GM18502 (cell line): ENCODE results near the gene GPBAR1.

Source experiments
- ATAC-seq: cut with Tn5 transposase; IDR thresholded peaks from one replicate; pipeline ENCODE4 v1.9.1; 2021; ENCODE audit warnings: mild to moderate bottlenecking; ENCODE audit not compliant: unreplicated experiment, poor library complexity

GPBAR1 gene, protein sequence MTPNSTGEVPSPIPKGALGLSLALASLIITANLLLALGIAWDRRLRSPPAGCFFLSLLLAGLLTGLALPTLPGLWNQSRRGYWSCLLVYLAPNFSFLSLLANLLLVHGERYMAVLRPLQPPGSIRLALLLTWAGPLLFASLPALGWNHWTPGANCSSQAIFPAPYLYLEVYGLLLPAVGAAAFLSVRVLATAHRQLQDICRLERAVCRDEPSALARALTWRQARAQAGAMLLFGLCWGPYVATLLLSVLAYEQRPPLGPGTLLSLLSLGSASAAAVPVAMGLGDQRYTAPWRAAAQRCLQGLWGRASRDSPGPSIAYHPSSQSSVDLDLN

DNA sequence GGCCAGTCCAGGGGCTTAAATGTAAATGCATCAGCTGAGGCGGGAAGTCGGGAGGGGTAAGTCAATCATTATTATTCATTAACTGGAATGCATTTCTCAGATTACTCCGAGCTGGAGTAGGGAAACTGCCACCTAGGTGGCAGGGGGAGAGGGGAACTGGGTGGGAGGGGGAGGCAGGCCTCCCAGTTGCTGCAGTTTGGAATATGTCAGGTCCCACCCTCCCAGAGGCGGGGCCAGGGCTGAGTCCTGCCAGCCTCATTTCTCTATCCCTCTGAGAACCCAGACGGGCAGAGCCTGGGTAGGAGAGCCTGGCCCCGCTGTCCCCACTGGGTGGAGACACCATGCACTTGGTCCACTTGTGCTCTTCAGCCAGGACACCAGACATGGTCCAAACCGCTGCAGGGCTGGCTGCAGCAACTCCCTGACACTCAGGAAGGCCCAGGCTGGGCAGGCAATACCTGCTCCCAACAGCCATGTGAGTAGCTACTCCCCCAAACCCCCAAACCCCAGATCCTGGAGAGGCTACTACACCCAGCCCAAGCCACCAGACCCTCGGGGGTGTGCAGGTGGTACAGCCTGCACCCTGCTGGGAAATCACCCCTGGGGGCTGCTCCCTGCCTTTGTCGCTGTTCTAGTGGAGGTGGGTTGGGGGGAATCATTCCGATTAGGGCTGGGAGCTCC lies at the start of gene GPBAR1:
TSS of gene GPBAR1 (plus strand) at position 274 of the 681 bp plus-strand sequence. CDS start 1,710 bp downstream, outside the sequence.
- ATAC-seq, result no peak

DNA sequence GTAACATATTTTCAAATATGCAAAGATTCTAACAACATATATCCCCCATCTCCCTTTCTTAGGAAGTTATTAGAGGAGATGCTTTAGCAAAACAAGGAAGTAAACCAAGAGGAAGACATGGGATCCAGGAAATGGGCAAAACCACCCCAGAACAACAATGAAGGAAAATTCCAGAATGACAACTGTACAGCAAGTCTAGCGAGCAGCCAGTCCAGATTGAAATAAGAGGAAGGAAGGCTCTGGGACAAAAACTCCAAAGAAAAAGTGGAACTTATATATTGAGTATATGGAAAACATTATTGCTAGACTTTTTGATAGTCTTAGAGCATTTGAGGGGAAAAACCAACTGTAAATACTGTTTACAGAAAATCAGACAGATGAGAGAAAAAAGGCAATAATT lies 46.7 kb upstream of the GPBAR1 start:
- ATAC-seq, result no peak

DNA sequence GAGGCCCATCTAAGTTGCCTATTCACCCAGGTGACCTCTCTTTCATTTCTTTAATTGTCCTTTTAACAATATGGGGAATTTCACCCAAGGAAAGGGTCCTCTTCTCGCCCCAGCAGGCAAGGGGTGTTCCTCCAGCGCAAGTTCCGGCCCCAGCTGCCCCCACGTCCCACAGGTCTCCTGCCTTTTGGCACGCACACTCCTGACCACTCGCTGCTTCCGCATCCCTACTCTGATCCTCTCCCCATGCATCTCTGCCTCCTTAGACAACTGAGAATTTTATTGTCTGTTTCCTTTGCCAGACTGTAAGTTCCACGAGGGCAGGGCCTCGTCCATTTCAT lies 44.5 kb upstream of the GPBAR1 start:
- no peak for ATAC-seq

DNA sequence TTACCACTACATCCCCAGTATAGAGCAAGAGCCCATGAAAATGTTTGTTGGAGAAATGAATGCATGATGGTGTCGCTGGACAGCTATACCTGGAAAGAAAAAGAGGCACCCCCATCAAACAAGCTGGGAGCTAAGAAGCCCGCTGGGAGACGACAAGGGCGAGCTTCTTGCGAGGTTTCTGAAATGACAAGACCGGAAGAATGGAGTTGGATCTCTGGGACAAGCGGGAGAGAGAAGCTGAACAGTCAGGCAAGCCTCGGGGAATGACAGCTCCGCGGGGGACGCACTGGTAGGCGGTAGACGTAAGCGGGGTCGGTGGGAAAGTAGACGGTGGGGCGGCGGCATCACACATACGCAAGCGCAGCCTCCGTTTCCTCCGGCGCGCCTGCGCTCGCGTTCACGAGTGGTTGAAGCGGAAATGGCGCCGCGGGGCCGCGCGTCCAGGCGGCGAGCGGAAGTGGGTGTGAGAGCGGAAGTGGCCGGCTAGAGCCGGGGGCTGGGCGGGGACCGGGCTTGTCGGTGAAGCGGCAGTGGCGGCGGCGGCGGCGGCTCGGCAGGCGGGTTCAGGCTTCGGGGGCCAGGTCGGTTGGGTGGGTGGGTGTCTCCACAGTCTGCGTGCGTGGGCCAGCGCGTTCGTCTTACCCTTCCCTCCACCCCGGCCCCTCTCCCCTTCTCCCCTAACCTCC lies 44.0 kb upstream of the GPBAR1 start, which contains the start of gene ARPC2:
TSS of gene ARPC2 (plus strand) at position 516 of the 686 bp plus-strand sequence. CDS start 282 bp downstream, outside the sequence.
- ATAC-seq, result peak; percentile 70

DNA sequence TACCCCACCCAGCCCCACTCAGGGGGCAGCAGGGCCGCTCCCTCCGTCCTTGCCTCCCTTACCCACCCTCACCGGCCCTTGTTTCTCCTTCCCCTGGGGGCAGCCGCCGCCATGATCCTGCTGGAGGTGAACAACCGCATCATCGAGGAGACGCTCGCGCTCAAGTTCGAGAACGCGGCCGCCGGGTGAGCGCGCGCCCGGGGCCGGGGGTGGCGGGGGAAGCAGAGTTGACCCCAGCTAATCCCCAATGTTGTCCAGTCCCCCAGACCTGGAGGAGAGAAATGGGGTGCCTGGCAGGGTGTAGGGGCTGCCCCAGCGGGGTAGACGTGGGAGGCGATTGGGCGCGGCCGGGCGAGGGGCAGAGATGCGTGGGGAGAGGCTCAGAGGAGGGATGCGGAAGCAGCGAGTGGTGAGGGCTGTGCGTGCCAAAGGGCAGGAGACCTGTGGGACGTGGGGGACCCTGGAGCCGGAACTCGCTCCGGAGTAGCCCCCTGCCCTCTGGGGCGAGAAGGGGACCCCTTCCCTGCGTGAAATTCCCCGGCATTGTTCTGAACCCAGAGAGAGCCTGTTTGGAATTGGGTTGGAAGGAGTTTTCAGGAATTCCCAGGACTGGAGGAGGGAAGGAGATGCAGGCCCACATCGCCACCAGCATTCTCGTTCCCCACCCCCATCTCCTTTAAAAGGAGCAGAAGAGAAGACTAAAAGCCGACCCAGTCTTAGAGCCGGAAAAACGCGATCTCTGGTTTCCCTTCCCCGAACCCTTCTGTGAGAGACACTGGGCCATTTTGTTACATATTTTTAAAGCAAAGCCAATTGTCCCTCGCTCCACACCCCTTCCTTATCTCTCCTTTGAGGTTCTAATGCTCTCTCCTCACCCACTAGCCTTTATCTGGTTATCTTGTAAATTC lies 43.2 kb upstream of the GPBAR1 start:
- ATAC-seq, result peak; percentile 36

DNA sequence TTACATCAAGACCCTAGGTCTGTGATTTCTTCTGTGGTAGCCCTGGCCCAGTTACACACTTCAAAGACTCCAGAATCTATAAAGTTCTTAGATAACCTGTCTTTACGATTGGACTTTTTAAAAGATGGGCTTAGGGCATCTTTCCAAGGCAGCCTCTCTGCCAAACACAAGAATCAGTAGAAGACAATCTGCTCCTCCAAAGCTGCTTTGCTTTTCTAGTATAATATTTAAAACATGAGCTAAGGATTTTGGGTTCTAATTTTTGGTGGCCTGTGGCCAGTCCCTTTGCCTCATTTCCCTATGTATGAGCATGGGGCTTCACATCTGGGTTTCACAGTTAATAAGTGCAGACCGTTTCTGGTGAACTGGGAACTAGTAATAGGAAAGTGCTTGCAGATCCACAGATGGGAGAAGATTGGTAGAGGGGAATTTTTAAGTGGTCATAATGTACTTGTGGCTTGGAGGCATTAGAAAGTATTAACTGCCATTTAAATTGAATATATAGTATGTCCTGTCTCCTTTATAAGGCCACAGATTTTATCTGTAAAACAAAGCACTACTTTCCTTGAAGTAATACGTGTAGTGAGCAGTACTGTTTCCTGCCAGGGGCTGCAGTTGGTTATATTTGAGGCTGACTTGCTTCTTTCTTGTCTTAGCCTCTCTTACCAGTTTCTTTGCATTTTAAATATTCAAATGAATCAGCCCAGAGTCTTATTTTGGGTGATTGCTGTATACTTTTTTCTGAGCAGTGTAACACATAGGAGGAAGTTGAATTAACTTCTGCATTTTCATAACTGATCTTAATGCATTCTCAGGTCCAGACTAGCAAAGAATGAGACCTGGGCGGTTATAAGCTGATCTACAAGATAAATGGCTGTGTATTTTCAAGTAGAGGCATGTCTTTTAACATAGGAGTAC lies 42.3 kb upstream of the GPBAR1 start:
- ATAC-seq, result peak; percentile 46

DNA sequence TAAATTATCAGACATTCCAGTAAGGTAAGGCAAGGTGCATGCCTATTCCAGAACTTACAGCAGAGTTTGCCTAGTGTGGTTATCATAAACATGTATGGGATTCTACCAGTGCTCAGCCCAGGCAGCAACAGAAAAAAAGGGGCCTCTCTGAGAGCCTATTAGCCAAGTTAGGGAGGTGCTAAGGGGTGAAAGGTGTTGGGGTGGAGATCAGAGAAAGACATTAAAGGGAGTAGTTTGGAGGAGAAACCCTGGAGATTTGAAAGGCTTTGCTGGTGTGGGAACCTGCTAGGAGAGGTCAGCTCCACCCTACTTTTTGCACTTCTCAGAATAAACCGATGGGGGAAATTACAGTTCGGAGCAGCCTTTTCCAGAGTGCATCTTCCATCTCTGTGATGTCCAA lies 40.9 kb upstream of the GPBAR1 start:
- no peak for ATAC-seq

DNA sequence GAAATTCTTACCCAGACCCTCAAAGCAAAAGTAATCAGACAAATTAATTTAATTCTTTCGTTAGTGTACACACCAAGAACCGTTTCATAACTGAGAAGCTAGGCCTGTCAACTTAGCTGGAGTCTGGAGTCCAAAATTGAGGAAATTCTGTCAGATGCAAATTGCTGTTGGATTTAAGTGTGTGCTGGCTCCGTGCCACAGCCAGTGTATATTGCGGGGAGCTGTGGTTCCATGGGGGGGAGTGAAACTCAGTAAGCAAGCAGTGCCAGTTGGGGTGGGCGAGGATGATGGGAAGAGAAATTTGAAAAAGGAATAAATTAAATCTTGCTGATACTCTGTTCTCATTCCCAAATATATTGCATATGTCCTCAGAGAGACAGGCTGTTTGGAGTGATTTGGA lies 39.8 kb upstream of the GPBAR1 start:
- ATAC-seq, result no peak

DNA sequence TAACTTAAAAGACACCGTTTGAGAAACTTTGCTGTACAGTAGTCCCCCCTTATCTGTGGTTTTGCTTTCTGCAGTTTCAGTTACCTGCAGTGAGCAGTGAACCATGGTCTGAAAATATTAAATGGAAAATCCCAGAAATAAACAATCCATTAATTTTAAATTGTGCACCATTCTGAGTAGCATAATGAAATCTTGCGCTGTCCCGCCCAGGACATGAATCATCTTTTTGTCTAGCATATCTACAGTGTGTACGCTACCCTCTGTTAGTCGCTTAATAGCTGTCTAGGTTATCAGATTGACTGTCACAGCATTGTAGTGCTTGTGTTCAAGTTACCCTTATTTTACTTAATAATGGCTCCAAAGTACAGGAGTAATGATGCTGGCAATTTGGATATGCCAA lies 37.8 kb upstream of the GPBAR1 start:
- no peak for ATAC-seq

DNA sequence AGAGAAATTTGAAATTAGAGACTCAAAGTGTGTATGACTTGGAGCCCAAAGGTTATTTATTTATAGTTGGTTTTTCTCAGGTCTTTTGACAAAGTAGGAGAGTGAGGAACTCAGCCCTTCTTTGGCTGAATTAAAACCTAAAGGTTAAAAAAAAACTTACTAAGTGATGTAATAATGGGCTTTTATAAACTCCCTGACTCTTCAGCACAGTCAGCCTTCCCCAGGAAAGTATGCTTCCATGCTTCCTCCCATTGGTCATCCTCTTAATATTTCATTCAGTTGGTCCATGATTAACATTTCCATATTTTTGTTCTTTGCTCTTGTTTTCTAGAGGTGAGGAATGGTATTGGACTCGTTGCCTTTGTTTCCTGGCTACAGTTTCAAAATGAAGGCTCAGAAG lies 36.6 kb upstream of the GPBAR1 start:
- no peak for ATAC-seq

DNA sequence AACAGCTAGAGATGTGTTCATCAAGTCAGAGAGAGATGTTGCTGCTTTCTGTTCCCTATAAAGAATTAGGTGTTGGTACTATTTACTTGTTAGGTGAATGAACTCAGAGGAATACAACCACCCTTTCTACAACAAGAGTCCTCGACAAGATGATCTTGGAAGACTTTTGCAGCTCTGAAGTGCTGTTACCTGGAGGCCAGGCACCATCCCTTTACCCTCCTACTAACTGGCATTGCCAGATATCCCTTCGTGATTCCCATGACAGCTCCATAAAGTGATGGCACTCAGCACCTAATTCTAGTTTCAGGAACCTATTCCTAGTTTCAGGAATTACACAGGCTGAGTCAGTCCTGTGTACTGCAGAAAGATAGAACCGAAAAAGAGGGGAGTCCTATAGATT lies 33.9 kb upstream of the GPBAR1 start:
- ATAC-seq, result no peak

DNA sequence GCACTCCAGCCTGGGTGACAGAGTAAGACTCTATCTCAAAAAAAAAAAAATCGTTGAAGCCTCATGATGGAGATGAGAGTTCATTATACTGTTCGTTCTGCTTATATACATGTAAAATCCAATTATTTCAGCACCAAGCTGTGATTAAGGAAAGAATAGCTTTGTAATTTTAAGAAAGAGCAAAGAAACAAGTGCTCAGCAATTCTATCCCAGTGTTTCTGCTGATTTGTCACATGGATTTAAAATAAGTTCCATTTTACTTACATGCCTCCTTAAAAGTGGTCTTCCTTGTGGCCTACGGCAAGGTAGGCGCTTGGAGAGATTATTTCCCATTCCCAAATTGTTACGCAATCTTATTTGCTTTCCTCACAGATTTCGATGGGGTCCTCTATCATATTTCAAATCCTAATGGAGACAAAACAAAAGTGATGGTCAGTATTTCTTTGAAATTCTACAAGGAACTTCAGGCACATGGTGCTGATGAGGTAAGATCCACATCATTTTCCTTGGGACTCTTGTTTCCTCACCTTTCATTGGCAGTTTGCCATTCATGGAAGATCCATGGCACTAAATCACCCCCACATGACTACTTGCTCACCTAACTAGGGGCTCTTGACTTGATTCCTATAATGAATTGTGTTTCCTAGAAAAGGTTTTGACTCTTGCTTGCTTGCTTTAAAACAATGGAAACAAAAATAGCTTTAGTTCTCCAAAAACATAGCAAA lies 32.3 kb upstream of the GPBAR1 start:
- no peak for ATAC-seq

DNA sequence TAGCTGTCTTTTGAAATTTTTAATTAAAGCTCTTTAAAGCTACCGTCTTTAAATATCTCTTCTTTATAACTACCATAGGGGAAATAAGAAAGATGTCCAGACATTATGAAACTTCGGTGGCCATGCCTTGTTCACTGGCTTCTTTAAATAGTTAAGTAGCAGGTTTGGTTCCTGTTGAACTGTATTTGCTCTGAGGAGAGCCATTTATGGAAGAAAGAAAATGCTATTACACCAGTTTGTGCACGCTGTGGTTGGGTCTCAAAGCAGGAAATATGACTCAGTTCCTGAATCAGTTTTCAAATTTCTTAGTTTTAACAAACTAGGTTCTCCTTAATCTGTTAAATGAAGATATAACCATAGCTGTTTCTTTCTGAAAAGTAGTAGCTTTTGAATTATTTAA lies 31.6 kb upstream of the GPBAR1 start:
- peak; percentile 93 for ATAC-seq

DNA sequence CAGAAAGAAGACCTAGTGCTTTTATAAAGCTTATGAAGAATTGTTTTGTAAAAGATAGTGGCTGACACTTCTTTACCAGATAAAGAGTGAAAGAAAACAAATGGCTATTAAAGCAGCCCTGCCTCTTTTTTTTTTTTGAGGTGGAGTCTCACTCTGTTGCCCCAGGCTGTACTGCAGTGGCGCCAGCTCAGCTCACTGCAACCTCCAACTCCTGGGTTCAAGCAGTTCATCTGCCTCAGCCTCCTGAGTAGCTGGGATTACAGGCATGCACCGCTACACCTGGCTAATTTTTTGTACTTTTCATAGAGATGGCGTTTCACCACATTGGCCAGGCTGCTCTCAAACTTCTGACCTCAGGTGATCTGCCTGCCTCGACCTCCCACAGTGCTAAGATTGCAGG lies 31.0 kb upstream of the GPBAR1 start:
- no peak for ATAC-seq

DNA sequence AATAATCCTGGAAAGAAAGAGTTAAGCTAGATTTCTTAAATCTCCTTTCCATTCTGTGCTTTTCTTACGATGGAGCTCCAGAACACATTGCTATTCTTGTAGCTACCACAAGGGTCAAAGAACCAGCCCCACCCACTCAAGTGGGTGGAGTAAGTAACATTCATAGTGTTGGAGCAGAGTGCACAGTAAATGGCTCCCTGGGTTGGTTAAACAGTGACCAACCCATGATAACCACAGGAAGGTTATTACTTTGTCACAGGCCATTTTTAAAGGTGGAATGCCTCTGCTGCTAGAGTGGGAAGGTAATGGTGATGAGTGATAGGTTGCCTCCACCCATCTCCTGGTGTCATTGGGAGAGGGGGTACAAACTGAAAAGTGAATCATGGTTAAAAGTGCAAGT lies 29.9 kb upstream of the GPBAR1 start:
- ATAC-seq, result no peak

DNA sequence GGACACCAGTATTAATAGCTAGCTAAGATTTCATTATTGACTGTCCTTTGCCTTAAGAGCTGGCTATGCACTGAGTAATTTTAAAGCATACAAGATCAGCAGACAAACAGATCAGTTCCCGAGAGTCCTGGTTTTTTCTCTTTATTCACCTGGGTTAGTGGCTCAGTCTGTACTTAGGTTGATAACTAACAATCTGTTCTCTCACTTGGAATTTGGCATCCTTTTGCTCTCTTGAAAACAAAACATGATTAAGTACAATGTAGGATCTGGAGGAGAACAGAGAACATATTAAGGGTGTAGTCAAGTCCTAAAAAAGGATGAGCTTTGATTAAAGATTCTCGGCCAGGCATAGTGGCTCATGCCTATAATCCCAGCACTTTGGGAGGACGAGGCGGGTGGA lies 27.3 kb upstream of the GPBAR1 start:
- ATAC-seq, result no peak

DNA sequence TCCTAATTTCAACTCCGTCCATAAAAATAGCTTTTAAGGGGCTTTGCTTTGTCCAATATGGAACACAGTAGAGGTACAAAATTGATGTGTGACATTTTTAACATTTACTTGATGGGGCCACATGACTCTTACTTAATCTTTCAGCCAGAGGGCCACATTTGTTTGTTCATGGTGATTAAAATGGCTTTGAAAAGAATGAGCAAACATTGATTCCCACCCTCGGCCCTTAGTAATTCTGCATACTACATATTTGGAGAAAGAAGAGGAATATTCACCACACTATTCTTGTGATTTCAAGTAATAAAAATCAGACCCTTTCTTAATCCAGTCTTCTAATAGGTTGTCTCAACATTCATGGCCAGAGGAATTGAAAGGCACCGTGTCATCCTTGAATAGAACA lies 26.3 kb upstream of the GPBAR1 start:
- no peak for ATAC-seq

DNA sequence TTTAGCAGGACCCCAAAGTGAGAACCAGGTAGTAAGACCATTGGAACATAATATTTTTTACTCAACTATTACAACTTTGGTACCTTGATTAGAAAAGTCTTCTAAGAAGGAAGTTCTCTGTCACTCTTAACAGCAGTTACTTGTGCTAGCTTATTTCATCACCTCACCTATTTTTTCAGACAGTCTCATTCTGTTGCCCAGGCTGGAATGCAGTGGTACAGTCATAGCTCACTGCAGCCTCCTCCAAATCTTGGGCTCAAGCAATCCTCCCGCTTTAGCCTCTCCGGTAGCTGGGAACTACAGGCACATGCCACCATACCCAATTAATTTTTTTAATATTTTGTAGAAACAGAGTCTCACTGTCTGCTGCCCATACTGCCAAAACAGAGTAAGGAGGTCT lies 25.8 kb upstream of the GPBAR1 start:
- ATAC-seq, result no peak

DNA sequence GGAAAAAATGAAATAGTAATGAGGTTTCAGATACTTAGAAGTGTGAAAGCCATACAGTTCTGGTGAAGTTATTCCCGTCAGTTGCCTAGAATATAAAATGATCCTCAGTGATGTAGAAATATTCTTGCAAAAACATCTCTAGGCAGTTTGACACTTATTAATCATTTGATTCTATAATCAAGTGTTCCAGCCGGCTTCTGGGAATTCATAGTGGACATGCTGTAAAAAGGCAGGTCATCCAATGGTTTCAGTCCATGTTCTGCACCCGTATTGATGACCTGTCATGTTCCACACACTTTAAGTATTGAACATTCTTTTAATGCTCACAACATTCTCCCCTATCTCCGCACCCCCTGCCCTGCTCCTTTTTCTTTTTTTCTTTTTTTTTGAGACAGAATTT lies 24.0 kb upstream of the GPBAR1 start:
- ATAC-seq, result no peak
